Hepatocyte (in vitro differentiated cells): Measurements from ENCODE around the gene AMIGO3.

Source experiments
- EZH2 ChIP-seq: fragments of 200-600 bp; sonication (generic); IDR thresholded peaks from 2 replicates; pipeline ENCODE4 v1.6.1; 2016; ENCODE audit warnings: antibody characterized with exemption, mild to moderate bottlenecking, borderline replicate concordance
- EZH2phosphoT487 ChIP-seq: fragments of 200-600 bp; sonication (generic); IDR thresholded peaks from one replicate; pipeline ENCODE4 v1.6.1; 2018; ENCODE audit warnings: antibody characterized with exemption, mild to moderate bottlenecking, low read depth, moderate library complexity; ENCODE audit not compliant: unreplicated experiment, severe bottlenecking
- TF ChIP-seq, protein P1 (sequence below): fragments of 200-600 bp; sonication (generic); IDR thresholded peaks from 2 replicates; pipeline ENCODE4 v1.5.1; 2016; ENCODE audit warnings: antibody characterized with exemption, mild to moderate bottlenecking; ENCODE audit not compliant: poor library complexity

DNA sequence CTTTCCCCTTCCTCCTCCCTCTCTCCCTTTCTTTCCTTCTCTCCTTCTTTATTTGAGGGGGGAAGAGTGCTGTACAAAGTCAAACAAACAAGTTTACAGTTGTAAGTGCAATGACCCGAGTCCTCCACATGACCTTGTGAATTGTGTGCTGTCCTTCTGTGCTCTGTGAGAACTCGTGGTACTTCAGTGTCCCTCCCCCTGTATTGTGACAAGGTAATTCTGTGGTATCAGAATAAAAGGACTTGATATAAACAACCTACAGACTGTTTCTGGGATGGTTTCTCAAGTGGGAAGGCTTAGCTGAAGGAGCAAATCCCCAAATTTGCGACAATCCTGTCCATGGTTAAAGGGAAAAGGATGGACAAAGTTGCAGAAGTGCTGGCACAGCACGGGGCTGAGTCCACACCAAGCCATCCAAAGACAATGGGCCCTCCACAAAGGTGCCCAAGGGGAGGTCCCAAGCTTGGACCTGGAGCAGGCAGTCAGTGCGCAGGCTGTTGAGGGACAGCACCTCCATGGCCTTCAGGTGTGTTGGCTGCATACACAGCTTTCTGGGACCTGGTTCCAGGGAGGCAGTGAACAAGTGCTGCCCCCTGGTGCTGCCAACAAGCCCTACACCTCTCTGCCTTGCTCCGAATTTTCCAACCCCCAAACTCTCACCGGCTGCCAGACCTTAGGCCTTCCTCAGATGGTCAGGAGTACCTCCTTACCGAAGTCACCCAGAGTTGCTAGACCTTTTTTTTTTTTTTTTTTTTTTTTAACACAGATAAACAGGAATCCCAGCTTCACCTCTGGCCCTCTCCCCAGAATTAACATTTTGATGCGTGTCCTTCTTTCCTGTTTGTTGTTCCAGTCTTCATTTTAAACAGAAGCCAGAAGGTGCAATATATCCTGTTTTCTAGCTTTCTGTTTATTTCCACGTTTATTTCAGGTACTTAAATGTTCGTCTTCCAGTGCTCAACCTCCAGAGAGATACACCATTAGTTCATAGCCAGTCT is 47.9 kb downstream of the AMIGO3 start:
- TF ChIP-seq, protein P1, sequence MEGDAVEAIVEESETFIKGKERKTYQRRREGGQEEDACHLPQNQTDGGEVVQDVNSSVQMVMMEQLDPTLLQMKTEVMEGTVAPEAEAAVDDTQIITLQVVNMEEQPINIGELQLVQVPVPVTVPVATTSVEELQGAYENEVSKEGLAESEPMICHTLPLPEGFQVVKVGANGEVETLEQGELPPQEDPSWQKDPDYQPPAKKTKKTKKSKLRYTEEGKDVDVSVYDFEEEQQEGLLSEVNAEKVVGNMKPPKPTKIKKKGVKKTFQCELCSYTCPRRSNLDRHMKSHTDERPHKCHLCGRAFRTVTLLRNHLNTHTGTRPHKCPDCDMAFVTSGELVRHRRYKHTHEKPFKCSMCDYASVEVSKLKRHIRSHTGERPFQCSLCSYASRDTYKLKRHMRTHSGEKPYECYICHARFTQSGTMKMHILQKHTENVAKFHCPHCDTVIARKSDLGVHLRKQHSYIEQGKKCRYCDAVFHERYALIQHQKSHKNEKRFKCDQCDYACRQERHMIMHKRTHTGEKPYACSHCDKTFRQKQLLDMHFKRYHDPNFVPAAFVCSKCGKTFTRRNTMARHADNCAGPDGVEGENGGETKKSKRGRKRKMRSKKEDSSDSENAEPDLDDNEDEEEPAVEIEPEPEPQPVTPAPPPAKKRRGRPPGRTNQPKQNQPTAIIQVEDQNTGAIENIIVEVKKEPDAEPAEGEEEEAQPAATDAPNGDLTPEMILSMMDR, result peak; percentile 86
- TF ChIP-seq EZH2 (no peak), EZH2phosphoT487 (no peak)
